Measurements from ENCODE around the gene PPFIA4.

The PPFIA4 gene

DNA sequence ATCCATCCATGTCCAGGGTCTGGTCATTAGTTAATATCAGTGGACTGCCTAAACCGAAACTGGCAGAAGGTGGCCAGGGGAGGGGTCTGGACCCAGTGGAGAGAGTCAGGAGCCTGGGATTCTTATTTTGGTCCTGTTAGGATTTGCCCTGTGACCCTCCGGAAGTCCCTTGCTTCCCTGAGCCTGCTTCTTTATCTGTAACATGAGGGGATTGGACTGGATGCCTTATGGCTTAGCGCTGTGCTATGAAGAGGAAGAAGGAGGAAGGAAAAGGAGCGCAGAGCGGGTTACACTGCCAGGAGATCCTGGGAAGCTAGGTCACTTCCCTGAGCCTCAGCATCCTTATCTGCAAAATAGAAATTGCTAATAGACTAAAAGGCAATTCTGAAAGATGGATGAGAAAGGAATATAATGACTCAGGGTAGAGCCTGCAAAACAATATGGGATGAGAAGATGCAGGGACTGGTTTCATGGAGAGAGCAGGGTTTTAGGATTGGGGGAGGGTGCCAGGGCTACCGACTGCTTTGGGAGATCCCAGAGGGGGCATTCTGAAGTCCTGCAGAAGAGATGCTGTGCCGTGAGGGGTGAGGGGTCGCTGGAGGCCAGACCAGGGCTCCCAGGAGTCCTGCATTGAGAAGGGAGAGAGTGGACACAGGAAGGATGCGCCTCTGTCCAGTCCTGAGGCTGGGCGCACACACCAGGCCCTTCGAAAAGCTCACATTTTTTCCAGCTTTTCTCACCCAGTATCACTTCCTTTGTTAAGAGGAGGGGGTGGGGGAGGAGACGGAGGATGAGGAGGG lies 100.8 kb downstream of the PPFIA4 start:
- DNase-seq (ENCODE audit: low read depth in 2 of 2) = no peak

DNA sequence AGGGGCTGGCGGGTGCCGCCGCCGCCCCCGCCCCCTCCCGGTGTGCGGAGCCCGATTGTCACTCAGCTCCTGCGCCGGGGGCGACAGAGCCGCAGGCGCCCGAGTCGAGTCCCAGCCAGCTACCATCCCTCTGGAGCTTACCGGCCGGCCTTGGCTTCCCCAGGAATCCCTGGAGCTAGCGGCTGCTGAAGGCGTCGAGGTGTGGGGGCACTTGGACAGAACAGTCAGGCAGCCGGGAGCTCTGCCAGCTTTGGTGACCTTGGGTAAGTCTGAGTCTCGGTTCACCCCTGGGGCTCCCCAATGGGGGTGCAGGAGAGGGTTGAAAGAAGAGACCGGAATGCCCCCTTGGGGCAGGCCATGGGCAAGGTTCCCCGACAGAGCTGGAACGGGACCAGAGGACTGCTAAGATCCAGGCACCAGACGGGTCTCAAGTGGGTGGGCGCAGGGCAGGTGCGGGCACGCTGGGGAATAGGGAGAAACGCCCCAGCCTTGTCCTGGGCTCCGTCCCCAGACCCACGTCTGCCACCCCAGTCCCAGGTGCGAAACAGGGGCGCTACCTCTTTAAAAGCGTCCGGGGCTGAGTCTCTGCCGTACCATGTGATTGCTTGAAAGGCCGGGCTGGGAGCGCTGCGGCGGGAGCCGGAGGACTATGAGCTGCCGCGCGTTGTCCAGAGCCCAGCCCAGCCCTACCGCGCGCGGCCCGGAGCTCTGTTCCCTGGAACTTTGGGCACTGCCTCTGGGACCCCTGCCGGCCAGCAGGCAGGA lies 101.6 kb downstream of the PPFIA4 start, which contains the start of gene ADORA1:
Gene ADORA1 (plus strand): TSS at position 61 of the 765 bp plus-strand sequence. CDS start 1,116 bp downstream, outside the sequence.
- no peak for DNase-seq (ENCODE audit: low read depth in 2 of 2)

DNA sequence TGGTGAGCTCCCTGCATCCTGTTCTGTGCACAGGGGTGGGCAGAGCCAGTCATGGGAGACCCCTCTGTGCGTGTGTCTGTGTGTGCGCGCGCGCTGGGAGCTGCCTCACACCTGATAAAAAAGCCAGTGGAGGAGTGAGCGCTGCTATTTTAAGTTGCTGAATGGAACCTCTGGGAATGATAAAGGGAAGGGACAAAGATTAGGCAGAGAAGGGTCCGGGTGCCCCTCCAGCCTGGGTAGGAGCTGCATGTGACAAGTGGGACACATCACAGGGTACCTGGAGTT lies 102.1 kb downstream of the PPFIA4 start:
- no peak for DNase-seq (ENCODE audit: low read depth in 2 of 2)
